ENCODE results near the gene CLDN9. TPM values are rescaled to one million over a fixed set of nuclear protein-coding genes. Genes with fewer than 3 reads are reported as not detected.
A peak's percentile ranks its signal among the peaks of the same experiment; 100 is the strongest.

CLDN9 gene
- total RNA-seq, 1 donor from 2014 or later = not detected

- H3K4me1 Mint-ChIP-seq (ENCODE audit: low read depth) = peaks cover 7% of the 10 kb centered on the region
- H3K27me3 Mint-ChIP-seq (ENCODE audit: low read depth) = peaks cover 33% of the 10 kb centered on the region
- TF ChIP-seq CTCF (IDR thresholded peaks at IDR 0.05) = no peak
- H3K9me3 Mint-ChIP-seq (ENCODE audit: low read depth) = no peaks in the 10 kb centered on the region
- H3K27ac Mint-ChIP-seq (ENCODE audit: unreplicated experiment) = no peak overlapping the region
- no peak overlapping the region for H3K4me3 Mint-ChIP-seq (ENCODE audit: unreplicated experiment)
- H3K36me3 Mint-ChIP-seq (ENCODE audit: low read depth) = peaks cover 1% of the 10 kb centered on the region
- DNase-seq (ENCODE audit: low spot score) = no peak
Observed at GRCh38 chr16:3042376-3042775, 29.7 kb downstream of the CLDN9 start.

- DNase-seq (ENCODE audit: low spot score) = no peak
- Mint-ChIP-seq H3K27me3 (ENCODE audit: low read depth) (peaks cover 31% of the 10 kb centered on the region), H3K27ac (ENCODE audit: unreplicated experiment) (no peak overlapping the region), H3K4me1 (ENCODE audit: low read depth) (peaks cover 7% of the 10 kb centered on the region), H3K9me3 (ENCODE audit: low read depth) (no peaks in the 10 kb centered on the region), H3K36me3 (ENCODE audit: low read depth) (peaks cover 1% of the 10 kb centered on the region), H3K4me3 (ENCODE audit: unreplicated experiment) (peak overlapping the region; percentile 57)
- no peak for TF ChIP-seq CTCF (IDR thresholded peaks at IDR 0.05)
Observed at GRCh38 chr16:3044708-3045107, 32.0 kb downstream of the CLDN9 start.

- Mint-ChIP-seq H3K27ac (ENCODE audit: unreplicated experiment) (no peak within 1 kb of the TSS), H3K4me1 (ENCODE audit: low read depth) (peaks cover 7% of the 10 kb centered on the region), H3K27me3 (ENCODE audit: low read depth) (peaks cover 34% of the 10 kb centered on the region), H3K4me3 (ENCODE audit: unreplicated experiment) (peak within 1 kb of the TSS; percentile 57), H3K36me3 (ENCODE audit: low read depth) (peaks cover 1% of the 10 kb centered on the region), H3K9me3 (ENCODE audit: low read depth) (no peaks in the 10 kb centered on the region)
- TF ChIP-seq CTCF (IDR thresholded peaks at IDR 0.05) = no peak
- no peak for DNase-seq (ENCODE audit: low spot score)
Observed at GRCh38 chr16:3045758-3046640, 33.3 kb downstream of the CLDN9 start, which contains the start of gene MMP25. TSS of gene MMP25 (plus strand) at chr16:3046561. CDS start at chr16:3046918, 357 bp downstream.

- no peak for TF ChIP-seq CTCF (IDR thresholded peaks at IDR 0.05)
- Mint-ChIP-seq H3K27ac (ENCODE audit: unreplicated experiment) (no peak overlapping the region), H3K9me3 (ENCODE audit: low read depth) (no peaks in the 10 kb centered on the region), H3K4me3 (ENCODE audit: unreplicated experiment) (no peak overlapping the region), H3K4me1 (ENCODE audit: low read depth) (peaks cover 7% of the 10 kb centered on the region), H3K27me3 (ENCODE audit: low read depth) (peaks cover 32% of the 10 kb centered on the region), H3K36me3 (ENCODE audit: low read depth) (peaks cover 1% of the 10 kb centered on the region)
- DNase-seq (ENCODE audit: low spot score) = no peak
Observed at GRCh38 chr16:3046641-3047386, 34.1 kb downstream of the CLDN9 start.

GRCh38 chr16:3047387-3047720, 34.6 kb downstream of the CLDN9 start:
- Mint-ChIP-seq H3K9me3 (ENCODE audit: low read depth) (no peaks in the 10 kb centered on the region), H3K4me3 (ENCODE audit: unreplicated experiment) (no peak overlapping the region), H3K36me3 (ENCODE audit: low read depth) (peaks cover 1% of the 10 kb centered on the region), H3K27ac (ENCODE audit: unreplicated experiment) (no peak overlapping the region), H3K27me3 (ENCODE audit: low read depth) (peaks cover 36% of the 10 kb centered on the region), H3K4me1 (ENCODE audit: low read depth) (peaks cover 7% of the 10 kb centered on the region)
- TF ChIP-seq CTCF (IDR thresholded peaks at IDR 0.05) = no peak
- DNase-seq (ENCODE audit: low spot score) = no peak
